Transverse colon (tissue), 4 donors: Measurements from ENCODE around the gene CXCR4.

Experiments used
- CTCF ChIP-seq, 5 experiments: fragments of 200-600 bp in 3 of 5; fragments of 450-650 bp in 2 of 5; sonication (generic) in 3 of 5; IDR thresholded peaks; 1 replicate in 2 of 5; 2 replicates in 3 of 5; pipeline ENCODE4 v1.5.1; 2016 to 2017; ENCODE audit warnings: antibody characterized with exemption in 5 of 5, inconsistent platforms in 3 of 5, mild to moderate bottlenecking in 2 of 5, moderate library complexity in 1 of 5
- POLR2A ChIP-seq: fragments of 450-650 bp; IDR thresholded peaks from one replicate; pipeline ENCODE4 v1.6.1; 2016; ENCODE audit warnings: antibody characterized with exemption, mild to moderate bottlenecking, moderate library complexity
- POLR2AphosphoS5 ChIP-seq, 3 donors: sonication (generic); formaldehyde crosslinking; IDR thresholded peaks; one replicate each; pipeline ENCODE4 v1.6.1; 2016; ENCODE audit warnings: antibody characterized with exemption in 3 of 3

DNA sequence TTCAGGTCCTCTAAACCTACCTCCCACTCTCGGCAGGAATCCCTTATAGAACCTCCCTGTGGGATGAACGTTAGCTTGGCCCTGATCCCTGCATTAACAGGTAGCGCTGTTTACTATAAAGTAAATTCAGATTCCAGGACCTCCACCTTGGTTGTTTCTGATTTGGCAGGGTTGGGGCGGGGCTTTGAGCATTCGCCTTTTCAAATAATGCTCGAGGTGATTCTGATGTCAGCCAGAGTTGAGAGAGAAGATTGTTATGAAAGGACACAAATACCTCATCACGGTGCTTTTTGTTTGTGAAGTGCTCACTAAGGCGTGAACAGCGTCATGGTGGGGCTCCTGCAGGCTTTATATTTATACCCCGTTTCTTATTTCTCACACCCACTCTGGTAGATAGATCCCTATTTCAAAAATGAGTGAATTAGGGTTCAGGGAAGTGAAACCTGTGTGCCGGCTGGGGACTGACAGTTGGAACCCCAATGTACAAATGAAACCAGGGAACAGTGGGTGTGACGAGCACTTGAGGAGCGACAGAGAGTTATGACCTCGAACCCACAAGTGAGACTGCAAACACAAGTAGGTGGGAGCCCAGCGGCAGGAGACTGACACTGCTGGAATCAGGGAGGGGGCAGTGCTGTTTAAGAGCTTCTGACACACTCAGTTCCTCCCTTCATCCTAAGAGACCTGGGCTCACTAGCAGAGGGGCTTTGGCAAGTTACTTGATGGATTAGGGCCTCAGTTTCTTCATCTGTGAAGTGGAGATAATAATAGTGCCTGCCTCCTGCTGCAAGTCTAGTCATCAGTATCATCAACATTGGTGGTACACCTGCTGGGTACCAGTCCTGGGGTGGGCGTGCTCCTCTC, 14.2 kb upstream of the CXCR4 start:
- peak in 2 of 3 donors; percentile 22 to 36 for TF ChIP-seq POLR2AphosphoS5 (IDR thresholded peaks at IDR 0.05)
- no peak for TF ChIP-seq CTCF (IDR thresholded peaks at IDR 0.05)
- peak; percentile 25 for TF ChIP-seq POLR2A
